Right kidney (tissue), 9 donors: ENCODE results near the gene IL4.
"Not testable (repeated sequence)": the region's sequence is repeated elsewhere in the genome, so short reads cannot be mapped to it uniquely, and the experiment has no call there.

Experiments used
- DNase-seq: peaks from one replicate; pipeline ENCODE4 v3.0.0-alpha.2; 2016
- long read RNA-seq, 8 donors: transcript quantifications; one replicate each; lab custom pipeline, GENCODE V29; 2026

IL4 gene
- long read RNA-seq, donor 1, result 0 reads
- long read RNA-seq, donor 2, result 0 reads
- long read RNA-seq, donor 3, result 0 reads
- long read RNA-seq, donor 4, result 0 reads
- long read RNA-seq, donor 5, result 0 reads
- long read RNA-seq, donor 6, result 0 reads
- long read RNA-seq, donor 7, result 0 reads
- long read RNA-seq, donor 8, result 0 reads

GRCh38 chr5:132673939-132674630, at the start of gene IL4:
Gene IL4, plus strand, starts transcription at chr5:132673989. Its CDS starts 62 bp downstream, at chr5:132674051.
- DNase-seq, result no peak

GRCh38 chr5:132627470-132627869, 46.3 kb upstream of the IL4 start:
- DNase-seq, result no peak

GRCh38 chr5:132628814-132629213, 45.0 kb upstream of the IL4 start:
- no peak for DNase-seq

- no peak for DNase-seq
Measured at GRCh38 chr5:132629230-132629944, 44.4 kb upstream of the IL4 start.

- not testable (repeated sequence) for DNase-seq
Measured at GRCh38 chr5:132633587-132633986, 40.2 kb upstream of the IL4 start.

- no peak for DNase-seq
Measured at GRCh38 chr5:132635873-132636272, 37.9 kb upstream of the IL4 start.

GRCh38 chr5:132637241-132637640, 36.5 kb upstream of the IL4 start:
- DNase-seq, result no peak

- DNase-seq, result no peak
Measured at GRCh38 chr5:132639706-132640130, 34.1 kb upstream of the IL4 start.

- no peak for DNase-seq
Measured at GRCh38 chr5:132640613-132641012, 33.2 kb upstream of the IL4 start.

GRCh38 chr5:132641241-132641723, 32.5 kb upstream of the IL4 start:
- no peak for DNase-seq

- no peak for DNase-seq
Measured at GRCh38 chr5:132641841-132642240, 31.9 kb upstream of the IL4 start.

- DNase-seq, result no peak
Measured at GRCh38 chr5:132644177-132644576, 29.6 kb upstream of the IL4 start.

GRCh38 chr5:132646583-132647266, 27.1 kb upstream of the IL4 start:
- no peak for DNase-seq

GRCh38 chr5:132647473-132647872, 26.3 kb upstream of the IL4 start:
- DNase-seq, result no peak

GRCh38 chr5:132648355-132648754, 25.4 kb upstream of the IL4 start:
- DNase-seq, result no peak

- no peak for DNase-seq
Measured at GRCh38 chr5:132651838-132652469, 21.8 kb upstream of the IL4 start.

- DNase-seq, result no peak
Measured at GRCh38 chr5:132653716-132654115, 20.1 kb upstream of the IL4 start.

- peak; percentile 69 for DNase-seq
Measured at GRCh38 chr5:132655821-132656773, 17.7 kb upstream of the IL4 start.

GRCh38 chr5:132656774-132657355, 16.9 kb upstream of the IL4 start:
- DNase-seq, result no peak

GRCh38 chr5:132657676-132658380, 16.0 kb upstream of the IL4 start, which contains the start of gene IL13:
Gene IL13, plus strand, starts transcription at chr5:132658173. Its CDS starts 14 bp downstream, at chr5:132658187.
- no peak for DNase-seq
